ENCODE measurements around the gene BTBD16.

The BTBD16 gene

GRCh38 chr10:122344741-122345258 is 73.7 kb downstream of the BTBD16 start:
- no peak overlapping the region for H3K4me3 ChIP-seq (replicated peaks; ENCODE audit: low read depth, low read length)
- TF ChIP-seq CTCF (IDR thresholded peaks at IDR 0.05; ENCODE audit: low read depth, low read length, missing control alignments), result no peak
- DNase-seq (ENCODE audit: extremely low read depth, low read depth), result no peak

- DNase-seq (ENCODE audit: extremely low read depth, low read depth), result no peak
- TF ChIP-seq CTCF (IDR thresholded peaks at IDR 0.05; ENCODE audit: low read depth, low read length, missing control alignments), result no peak
- no peak overlapping the region for H3K4me3 ChIP-seq (replicated peaks; ENCODE audit: low read depth, low read length)
Measured at GRCh38 chr10:122346326-122346950, 75.3 kb downstream of the BTBD16 start.

- H3K4me3 ChIP-seq (replicated peaks; ENCODE audit: low read depth, low read length), result no peak overlapping the region
- no peak for TF ChIP-seq CTCF (IDR thresholded peaks at IDR 0.05; ENCODE audit: low read depth, low read length, missing control alignments)
- DNase-seq (ENCODE audit: extremely low read depth, low read depth), result no peak
Measured at GRCh38 chr10:122347170-122347841, 76.2 kb downstream of the BTBD16 start.

- no peak overlapping the region for H3K4me3 ChIP-seq (replicated peaks; ENCODE audit: low read depth, low read length)
- DNase-seq (ENCODE audit: extremely low read depth, low read depth), result no peak
- TF ChIP-seq CTCF (IDR thresholded peaks at IDR 0.05; ENCODE audit: low read depth, low read length, missing control alignments), result no peak
Measured at GRCh38 chr10:122348512-122348911, 77.4 kb downstream of the BTBD16 start.

- TF ChIP-seq CTCF (IDR thresholded peaks at IDR 0.05; ENCODE audit: low read depth, low read length, missing control alignments), result no peak
- H3K4me3 ChIP-seq (replicated peaks; ENCODE audit: low read depth, low read length), result no peak overlapping the region
- DNase-seq (ENCODE audit: extremely low read depth, low read depth), result no peak
Measured at GRCh38 chr10:122348935-122349361, 77.9 kb downstream of the BTBD16 start.

GRCh38 chr10:122349758-122350369 is 78.8 kb downstream of the BTBD16 start:
- no peak for TF ChIP-seq CTCF (IDR thresholded peaks at IDR 0.05; ENCODE audit: low read depth, low read length, missing control alignments)
- DNase-seq (ENCODE audit: extremely low read depth, low read depth), result no peak
- no peak overlapping the region for H3K4me3 ChIP-seq (replicated peaks; ENCODE audit: low read depth, low read length)

All from HFF-Myc (cell line).